GM23338 (cell line): Measurements from ENCODE around the gene MXRA8. TPM values are rescaled to one million over a fixed set of nuclear protein-coding genes. Genes with fewer than 3 reads are reported as not detected.

Experiments used
- ATAC-seq: fragments of 200-7000 bp; cut with Tn5 transposase; 3 replicates; pipeline ENCODE4 v1.9.1; 2020
- DNase-seq: peaks from one replicate; pipeline ENCODE4 v3.0.0-alpha.2; 2015; ENCODE audit warnings: low spot score
- H2AFZ ChIP-seq: fragments of 200-600 bp; sonication (generic); 2 replicates; pipeline ENCODE4 v1.8.0; 2016; ENCODE audit warnings: antibody characterized with exemption, mild to moderate bottlenecking, moderate library complexity
- H3F3A ChIP-seq: fragments of 200-600 bp; sonication (generic); replicated peaks from 2 replicates; pipeline ENCODE4 v1.8.0; 2017; ENCODE audit warnings: antibody characterized with exemption, mixed run types, low read depth
- H3K27ac ChIP-seq: fragments of 200-600 bp; sonication (generic); 2 replicates; pipeline ENCODE4 v1.6.1; 2016; ENCODE audit warnings: low read depth
- H3K27me3 ChIP-seq: fragments of 200-600 bp; sonication (generic); 2 replicates; pipeline ENCODE4 v1.8.0; 2016; ENCODE audit warnings: mild to moderate bottlenecking, mixed run types, moderate library complexity; ENCODE audit not compliant: insufficient read depth
- H3K36me3 ChIP-seq: fragments of 200-600 bp; sonication (generic); 2 replicates; pipeline ENCODE4 v1.8.0; 2016; ENCODE audit warnings: mild to moderate bottlenecking; ENCODE audit not compliant: insufficient read depth
- H3K4me1 ChIP-seq: fragments of 200-600 bp; sonication (generic); 2 replicates; pipeline ENCODE4 v1.8.0; 2016; ENCODE audit warnings: mild to moderate bottlenecking, moderate library complexity; ENCODE audit not compliant: insufficient read depth
- H3K4me2 ChIP-seq: fragments of 200-600 bp; sonication (generic); 2 replicates; pipeline ENCODE4 v1.7.1; 2017; ENCODE audit warnings: mixed run types
- H3K4me3 ChIP-seq: fragments of 200-600 bp; sonication (generic); 2 replicates; pipeline ENCODE4 v1.6.1; 2016; ENCODE audit warnings: mixed run types
- H3K79me2 ChIP-seq: fragments of 200-600 bp; sonication (generic); replicated peaks from 2 replicates; pipeline ENCODE4 v1.8.0; 2017; ENCODE audit warnings: mild to moderate bottlenecking; ENCODE audit not compliant: insufficient read depth
- H3K9me2 ChIP-seq: fragments of 200-600 bp; sonication (generic); 2 replicates; pipeline ENCODE4 v1.8.0; 2017; ENCODE audit not compliant: insufficient read depth
- H4K20me1 ChIP-seq: fragments of 200-600 bp; sonication (generic); replicated peaks from 2 replicates; pipeline ENCODE4 v1.8.0; 2017; ENCODE audit warnings: mild to moderate bottlenecking; ENCODE audit not compliant: insufficient read depth
- H3K27ac Mint-ChIP-seq: 2 replicates; pipeline ENCODE4 v1.8.0; 2020; ENCODE audit warnings: inconsistent platforms, mild to moderate bottlenecking, moderate library complexity, mixed read lengths
- H3K27me3 Mint-ChIP-seq: 3 replicates; pipeline ENCODE4 v1.8.0; 2022; ENCODE audit warnings: low read depth, mild to moderate bottlenecking, moderate library complexity, mixed read lengths, inconsistent platforms; ENCODE audit not compliant: insufficient read depth, poor library complexity
- H3K36me3 Mint-ChIP-seq: 3 replicates; pipeline ENCODE4 v1.8.0; 2021; ENCODE audit warnings: low read depth, mild to moderate bottlenecking, inconsistent platforms, moderate library complexity, mixed read lengths
- H3K4me1 Mint-ChIP-seq: 3 replicates; pipeline ENCODE4 v1.8.0; 2020; ENCODE audit warnings: mild to moderate bottlenecking, inconsistent platforms, mixed read lengths
- H3K4me3 Mint-ChIP-seq: 3 replicates; pipeline ENCODE4 v1.8.0; 2021; ENCODE audit warnings: moderate library complexity, mild to moderate bottlenecking, inconsistent platforms, mixed read lengths
- H3K9me3 Mint-ChIP-seq: 3 replicates; pipeline ENCODE4 v1.8.0; 2020; ENCODE audit warnings: moderate library complexity, mild to moderate bottlenecking, inconsistent platforms, mixed read lengths
- EZH2phosphoT487 ChIP-seq: fragments of 200-600 bp; sonication (generic); IDR thresholded peaks from one replicate; pipeline ENCODE4 v1.8.1; 2018; ENCODE audit warnings: antibody characterized with exemption; ENCODE audit not compliant: unreplicated experiment
- STAT1 ChIP-seq: IDR thresholded peaks from one replicate; pipeline ENCODE4 v1.6.1; 2016; ENCODE audit warnings: antibody characterized with exemption; ENCODE audit not compliant: unreplicated experiment
- ZNF331 ChIP-seq: fragments of 250-450 bp; sonication (Bioruptor Pico); IDR thresholded peaks from 2 replicates; pipeline ENCODE4 v1.5.0; 2020; ENCODE audit warnings: low read depth, mild to moderate bottlenecking, moderate library complexity
- polyA plus RNA-seq: library from polyadenylated mRNA; unstranded; fragments of >200 nt; fragmentation: Nextera tagmentation; extraction: Ambion mirVana; gene quantifications from 2 replicates; pipeline ENCODE4 v1.2.1, GENCODE V29; 2016
- total RNA-seq: library from RNA; depleted of rRNA; stranded (reverse); fragments of >200 nt; shearing (Covaris generic); gene quantifications from 2 replicates; pipeline ENCODE4 v1.2.3, GENCODE V29; 2014
- TF ChIP-seq, protein P1 (sequence below): fragments of 250-450 bp; sonication (Bioruptor Pico); IDR thresholded peaks from 2 replicates; pipeline ENCODE4 v1.5.0; 2020; ENCODE audit warnings: mild to moderate bottlenecking, moderate library complexity

The MXRA8 gene
- total and polyA plus RNA-seq, 2 experiments from 2014 or later: 9.1 to 17.2 TPM

DNA sequence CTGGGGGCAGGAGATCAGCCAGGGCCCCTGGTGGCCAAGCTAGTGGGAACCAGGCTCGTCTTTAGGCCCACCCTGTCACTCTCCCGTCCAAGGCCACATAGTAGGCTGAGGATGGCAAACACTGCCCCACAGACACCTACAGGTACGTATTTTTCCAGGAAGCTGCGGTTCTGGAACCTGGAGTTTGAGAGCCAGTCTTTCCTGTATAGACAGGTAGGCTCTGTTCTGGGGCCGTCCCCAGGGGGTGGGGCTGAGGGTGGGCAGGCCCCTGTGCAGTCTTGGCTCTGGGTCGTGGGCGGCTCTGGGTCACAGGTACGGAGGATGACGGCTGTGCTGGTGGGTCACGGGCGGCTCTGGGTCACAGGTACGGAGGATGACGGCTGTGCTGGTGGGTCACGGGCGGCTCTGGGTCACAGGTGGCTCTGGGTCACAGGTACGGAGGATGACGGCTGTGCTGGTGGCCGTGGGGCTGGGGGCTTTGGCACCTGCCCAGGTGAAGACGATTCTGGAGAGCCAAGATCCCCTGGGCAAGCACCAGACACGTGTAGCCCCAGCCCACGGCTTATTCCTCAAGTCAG, 47.8 kb downstream of the MXRA8 start:
- H3K27ac Mint-ChIP-seq: no peak overlapping the region
- no peak overlapping the region for H3K4me2 ChIP-seq
- H3K4me3 ChIP-seq: no peak overlapping the region
- H3K4me1 ChIP-seq: peaks cover 4% of the 10 kb centered on the region; the same call in 1 of the 2 replicates
- H4K20me1 ChIP-seq: peaks cover 6% of the 10 kb centered on the region; the same call in 1 of the 2 replicates
- DNase-seq: peak; percentile 4
- ATAC-seq: no peak
- H3K27me3 ChIP-seq: no peaks in the 10 kb centered on the region
- H2AFZ ChIP-seq: no peak overlapping the region
- peaks cover 29% of the 10 kb centered on the region for H3K36me3 Mint-ChIP-seq
- H3K4me3 Mint-ChIP-seq: peak overlapping the region; percentile 43; the same call in 2 of the 3 replicates
- no peaks in the 10 kb centered on the region for H3K9me2 ChIP-seq
- no peak for TF ChIP-seq EZH2phosphoT487
- H3K27ac ChIP-seq: no peak overlapping the region
- peaks cover 23% of the 10 kb centered on the region for H3K27me3 Mint-ChIP-seq
- H3K79me2 ChIP-seq: peaks cover 5% of the 10 kb centered on the region; the same call in 1 of the 2 replicates
- H3F3A ChIP-seq: peaks cover 19% of the 10 kb centered on the region
- peaks cover 8% of the 10 kb centered on the region; the same call in 1 of the 2 replicates for H3K36me3 ChIP-seq
- H3K9me3 Mint-ChIP-seq: no peaks in the 10 kb centered on the region
- H3K4me1 Mint-ChIP-seq: peaks cover 20% of the 10 kb centered on the region; the same call in 2 of the 3 replicates

DNA sequence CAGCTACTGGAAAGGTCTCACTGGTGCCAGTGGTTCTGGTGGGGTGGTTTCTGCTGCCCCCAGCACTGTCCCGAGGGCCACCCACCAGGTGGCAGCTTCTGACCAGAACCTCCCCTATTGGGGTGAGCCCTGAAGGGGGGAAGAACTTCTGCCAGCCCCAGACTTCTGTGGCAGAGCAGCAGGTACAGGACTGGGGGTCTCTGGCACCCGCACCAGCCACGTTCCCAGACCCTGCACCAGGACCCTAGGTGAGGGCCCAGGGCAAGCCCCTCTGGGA, 48.3 kb downstream of the MXRA8 start:
- Histone ChIP-seq H3K27ac (no peak overlapping the region), H3K4me1 (peaks cover 4% of the 10 kb centered on the region; the same call in 1 of the 2 replicates), H3K9me2 (no peaks in the 10 kb centered on the region), H3K36me3 (peaks cover 8% of the 10 kb centered on the region; the same call in 1 of the 2 replicates), H3K27me3 (no peaks in the 10 kb centered on the region), H4K20me1 (peaks cover 6% of the 10 kb centered on the region; the same call in 1 of the 2 replicates), H3K4me2 (peak overlapping the region; percentile 90; the same call in 1 of the 2 replicates), H3K79me2 (peaks cover 5% of the 10 kb centered on the region; the same call in 1 of the 2 replicates), H2AFZ (no peak overlapping the region), H3F3A (peaks cover 16% of the 10 kb centered on the region), H3K4me3 (peak overlapping the region; percentile 90; the same call in 1 of the 2 replicates)
- no peak overlapping the region for H3K27ac Mint-ChIP-seq
- H3K27me3 Mint-ChIP-seq: peaks cover 21% of the 10 kb centered on the region
- H3K36me3 Mint-ChIP-seq: peaks cover 26% of the 10 kb centered on the region
- no peak for DNase-seq
- H3K9me3 Mint-ChIP-seq: no peaks in the 10 kb centered on the region
- H3K4me1 Mint-ChIP-seq: peaks cover 19% of the 10 kb centered on the region; the same call in 2 of the 3 replicates
- TF ChIP-seq ZNF331 (CRISPR knock-in tag) (no peak), STAT1 (no peak)
- TF ChIP-seq, protein P1, sequence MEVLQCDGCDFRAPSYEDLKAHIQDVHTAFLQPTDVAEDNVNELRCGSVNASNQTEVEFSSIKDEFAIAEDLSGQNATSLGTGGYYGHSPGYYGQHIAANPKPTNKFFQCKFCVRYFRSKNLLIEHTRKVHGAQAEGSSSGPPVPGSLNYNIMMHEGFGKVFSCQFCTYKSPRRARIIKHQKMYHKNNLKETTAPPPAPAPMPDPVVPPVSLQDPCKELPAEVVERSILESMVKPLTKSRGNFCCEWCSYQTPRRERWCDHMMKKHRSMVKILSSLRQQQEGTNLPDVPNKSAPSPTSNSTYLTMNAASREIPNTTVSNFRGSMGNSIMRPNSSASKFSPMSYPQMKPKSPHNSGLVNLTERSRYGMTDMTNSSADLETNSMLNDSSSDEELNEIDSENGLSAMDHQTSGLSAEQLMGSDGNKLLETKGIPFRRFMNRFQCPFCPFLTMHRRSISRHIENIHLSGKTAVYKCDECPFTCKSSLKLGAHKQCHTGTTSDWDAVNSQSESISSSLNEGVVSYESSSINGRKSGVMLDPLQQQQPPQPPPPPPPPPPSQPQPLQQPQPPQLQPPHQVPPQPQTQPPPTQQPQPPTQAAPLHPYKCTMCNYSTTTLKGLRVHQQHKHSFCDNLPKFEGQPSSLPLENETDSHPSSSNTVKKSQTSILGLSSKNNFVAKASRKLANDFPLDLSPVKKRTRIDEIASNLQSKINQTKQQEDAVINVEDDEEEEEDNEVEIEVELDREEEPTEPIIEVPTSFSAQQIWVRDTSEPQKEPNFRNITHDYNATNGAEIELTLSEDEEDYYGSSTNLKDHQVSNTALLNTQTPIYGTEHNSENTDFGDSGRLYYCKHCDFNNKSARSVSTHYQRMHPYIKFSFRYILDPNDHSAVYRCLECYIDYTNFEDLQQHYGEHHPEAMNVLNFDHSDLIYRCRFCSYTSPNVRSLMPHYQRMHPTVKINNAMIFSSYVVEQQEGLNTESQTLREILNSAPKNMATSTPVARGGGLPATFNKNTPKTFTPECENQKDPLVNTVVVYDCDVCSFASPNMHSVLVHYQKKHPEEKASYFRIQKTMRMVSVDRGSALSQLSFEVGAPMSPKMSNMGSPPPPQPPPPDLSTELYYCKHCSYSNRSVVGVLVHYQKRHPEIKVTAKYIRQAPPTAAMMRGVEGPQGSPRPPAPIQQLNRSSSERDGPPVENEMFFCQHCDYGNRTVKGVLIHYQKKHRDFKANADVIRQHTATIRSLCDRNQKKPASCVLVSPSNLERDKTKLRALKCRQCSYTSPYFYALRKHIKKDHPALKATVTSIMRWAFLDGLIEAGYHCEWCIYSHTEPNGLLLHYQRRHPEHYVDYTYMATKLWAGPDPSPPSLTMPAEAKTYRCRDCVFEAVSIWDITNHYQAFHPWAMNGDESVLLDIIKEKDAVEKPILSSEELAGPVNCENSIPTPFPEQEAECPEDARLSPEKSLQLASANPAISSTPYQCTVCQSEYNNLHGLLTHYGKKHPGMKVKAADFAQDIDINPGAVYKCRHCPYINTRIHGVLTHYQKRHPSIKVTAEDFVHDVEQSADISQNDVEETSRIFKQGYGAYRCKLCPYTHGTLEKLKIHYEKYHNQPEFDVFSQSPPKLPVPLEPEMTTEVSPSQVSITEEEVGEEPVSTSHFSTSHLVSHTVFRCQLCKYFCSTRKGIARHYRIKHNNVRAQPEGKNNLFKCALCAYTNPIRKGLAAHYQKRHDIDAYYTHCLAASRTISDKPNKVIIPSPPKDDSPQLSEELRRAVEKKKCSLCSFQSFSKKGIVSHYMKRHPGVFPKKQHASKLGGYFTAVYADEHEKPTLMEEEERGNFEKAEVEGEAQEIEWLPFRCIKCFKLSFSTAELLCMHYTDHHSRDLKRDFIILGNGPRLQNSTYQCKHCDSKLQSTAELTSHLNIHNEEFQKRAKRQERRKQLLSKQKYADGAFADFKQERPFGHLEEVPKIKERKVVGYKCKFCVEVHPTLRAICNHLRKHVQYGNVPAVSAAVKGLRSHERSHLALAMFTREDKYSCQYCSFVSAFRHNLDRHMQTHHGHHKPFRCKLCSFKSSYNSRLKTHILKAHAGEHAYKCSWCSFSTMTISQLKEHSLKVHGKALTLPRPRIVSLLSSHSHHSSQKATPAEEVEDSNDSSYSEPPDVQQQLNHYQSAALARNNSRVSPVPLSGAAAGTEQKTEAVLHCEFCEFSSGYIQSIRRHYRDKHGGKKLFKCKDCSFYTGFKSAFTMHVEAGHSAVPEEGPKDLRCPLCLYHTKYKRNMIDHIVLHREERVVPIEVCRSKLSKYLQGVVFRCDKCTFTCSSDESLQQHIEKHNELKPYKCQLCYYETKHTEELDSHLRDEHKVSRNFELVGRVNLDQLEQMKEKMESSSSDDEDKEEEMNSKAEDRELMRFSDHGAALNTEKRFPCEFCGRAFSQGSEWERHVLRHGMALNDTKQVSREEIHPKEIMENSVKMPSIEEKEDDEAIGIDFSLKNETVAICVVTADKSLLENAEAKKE (CRISPR knock-in tag): no peak
- ATAC-seq: no peak
- peak overlapping the region; percentile 78; the same call in 2 of the 3 replicates for H3K4me3 Mint-ChIP-seq
